MM.1S (cell line): Measurements from ENCODE around the gene CLEC4M.

Experiments used
- DNase-seq: peaks from one replicate; pipeline ENCODE4 v3.0.0-alpha.2; 2015
- H2AFZ ChIP-seq: fragments of 300-600 bp; sonication (generic); 2 replicates; pipeline ENCODE4 v1.6.0; 2016; ENCODE audit warnings: antibody characterized with exemption, low read length
- H3F3A ChIP-seq: fragments of 300-600 bp; sonication (generic); 2 replicates; pipeline ENCODE4 v1.6.1; 2016; ENCODE audit warnings: mild to moderate bottlenecking, antibody characterized with exemption, low read length, moderate library complexity, mixed read lengths; ENCODE audit not compliant: insufficient read depth
- H3K27ac ChIP-seq: fragments of 300-600 bp; sonication (generic); 2 replicates; pipeline ENCODE4 v1.5.1; 2016; ENCODE audit warnings: mild to moderate bottlenecking, low read length
- H3K27me3 ChIP-seq: fragments of 300-600 bp; sonication (generic); replicated peaks from 2 replicates; pipeline ENCODE4 v1.6.0; 2016; ENCODE audit warnings: low read length; ENCODE audit not compliant: insufficient read depth
- H3K36me3 ChIP-seq: fragments of 300-600 bp; sonication (generic); replicated peaks from 2 replicates; pipeline ENCODE4 v1.6.1; 2016; ENCODE audit warnings: mild to moderate bottlenecking, low read length, mixed read lengths; ENCODE audit not compliant: insufficient read depth
- H3K4me1 ChIP-seq: fragments of 300-600 bp; sonication (generic); 2 replicates; pipeline ENCODE4 v1.6.1; 2016; ENCODE audit warnings: low read length, mixed read lengths
- H3K4me2 ChIP-seq: fragments of 300-600 bp; sonication (generic); 2 replicates; pipeline ENCODE4 v1.6.0; 2016; ENCODE audit warnings: low read depth, low read length
- H3K4me3 ChIP-seq: fragments of 300-600 bp; sonication (generic); 2 replicates; pipeline ENCODE4 v1.5.1; 2016; ENCODE audit warnings: low read length, mixed read lengths
- H3K79me2 ChIP-seq: fragments of 300-600 bp; sonication (generic); 2 replicates; pipeline ENCODE4 v1.6.1; 2016; ENCODE audit warnings: mixed run types, low read length, mixed read lengths
- H3K9ac ChIP-seq: fragments of 300-600 bp; sonication (generic); 2 replicates; pipeline ENCODE4 v1.6.1; 2016; ENCODE audit warnings: low read length, mixed read lengths
- H3K9me2 ChIP-seq: fragments of 300-600 bp; sonication (generic); replicated peaks from 2 replicates; pipeline ENCODE4 v1.6.1; 2016; ENCODE audit warnings: mild to moderate bottlenecking, low read length, mixed read lengths; ENCODE audit not compliant: insufficient read depth
- H3K9me3 ChIP-seq: fragments of 300-600 bp; sonication (generic); replicated peaks from 2 replicates; pipeline ENCODE4 v1.6.1; 2016; ENCODE audit warnings: mild to moderate bottlenecking, low read length, mixed read lengths; ENCODE audit not compliant: insufficient read depth
- H4K20me1 ChIP-seq: fragments of 300-600 bp; sonication (generic); 2 replicates; pipeline ENCODE4 v1.6.1; 2016; ENCODE audit warnings: mild to moderate bottlenecking, low read length, moderate library complexity, mixed read lengths; ENCODE audit not compliant: insufficient read depth
- CTCF ChIP-seq: fragments of 300-600 bp; sonication (generic); IDR thresholded peaks from 2 replicates; pipeline ENCODE4 v1.5.1; 2016; ENCODE audit warnings: antibody characterized with exemption, low read length, mixed read lengths
- EZH2 ChIP-seq: fragments of 300-600 bp; sonication (generic); optimal IDR thresholded peaks from 2 replicates; pipeline ENCODE3; 2017; ENCODE audit warnings: low read depth, mild to moderate bottlenecking, antibody characterized with exemption, low read length, mixed read lengths
- EZH2phosphoT487 ChIP-seq: fragments of 300-600 bp; sonication (generic); IDR thresholded peaks from 2 replicates; pipeline ENCODE4 v1.6.1; 2018; ENCODE audit warnings: antibody characterized with exemption, low read length

CLEC4M gene

GRCh38 chr19:7729211-7729610 is 33.8 kb upstream of the CLEC4M start:
- Histone ChIP-seq H3K9me2 (no peaks in the 10 kb centered on the region), H2AFZ (no peak overlapping the region), H3F3A (no peaks in the 10 kb centered on the region), H3K4me1 (no peaks in the 10 kb centered on the region), H3K36me3 (no peaks in the 10 kb centered on the region), H3K27ac (no peak overlapping the region), H3K4me2 (no peak overlapping the region), H3K27me3 (peaks cover 91% of the 10 kb centered on the region), H3K4me3 (no peak overlapping the region), H4K20me1 (no peaks in the 10 kb centered on the region), H3K9me3 (no peaks in the 10 kb centered on the region), H3K9ac (no peak overlapping the region), H3K79me2 (no peaks in the 10 kb centered on the region)
- no peak for DNase-seq
- TF ChIP-seq EZH2phosphoT487 (no peak), CTCF (no peak), EZH2 (no peak)

DNA sequence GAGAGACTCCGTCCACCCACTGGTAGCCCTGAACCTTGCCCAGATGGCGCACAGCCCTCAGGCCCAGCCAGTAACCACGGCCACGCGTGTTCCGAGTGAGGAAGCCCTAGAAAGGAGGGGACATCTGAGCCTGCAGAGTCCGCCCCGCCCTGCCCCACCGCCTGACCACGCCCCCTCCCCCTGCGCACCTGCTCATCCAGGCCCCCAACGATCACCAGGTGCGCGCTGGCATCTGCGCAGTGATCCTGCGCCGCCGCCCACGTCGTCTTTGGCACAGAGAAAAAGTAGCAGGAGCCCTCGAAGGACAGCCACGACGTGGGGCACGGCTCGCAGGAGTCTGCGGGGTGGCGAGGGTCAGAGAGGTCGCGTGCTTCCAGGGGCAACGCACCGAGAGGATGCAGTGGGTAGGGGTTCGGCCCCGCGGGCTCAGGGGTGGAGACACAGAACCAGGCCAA is 33.2 kb upstream of the CLEC4M start:
- no peaks in the 10 kb centered on the region for H4K20me1 ChIP-seq
- H3K79me2 ChIP-seq: no peaks in the 10 kb centered on the region
- H3K9me3 ChIP-seq: no peaks in the 10 kb centered on the region
- TF ChIP-seq EZH2phosphoT487: no peak
- TF ChIP-seq CTCF: no peak
- no peak for TF ChIP-seq EZH2
- no peak overlapping the region for H3K4me2 ChIP-seq
- no peak overlapping the region for H2AFZ ChIP-seq
- no peaks in the 10 kb centered on the region for H3K4me1 ChIP-seq
- peaks cover 91% of the 10 kb centered on the region for H3K27me3 ChIP-seq
- no peak overlapping the region for H3K4me3 ChIP-seq
- H3K36me3 ChIP-seq: no peaks in the 10 kb centered on the region
- H3K9ac ChIP-seq: no peak overlapping the region
- DNase-seq: no peak
- no peaks in the 10 kb centered on the region for H3F3A ChIP-seq
- H3K9me2 ChIP-seq: no peaks in the 10 kb centered on the region
- no peak overlapping the region for H3K27ac ChIP-seq

GRCh38 chr19:7730286-7731217 is 32.5 kb upstream of the CLEC4M start:
- H3K4me2 ChIP-seq: no peak overlapping the region
- DNase-seq: no peak
- no peak overlapping the region for H3K4me3 ChIP-seq
- H3K27ac ChIP-seq: no peak overlapping the region
- H3K9me2 ChIP-seq: no peaks in the 10 kb centered on the region
- H3K36me3 ChIP-seq: no peaks in the 10 kb centered on the region
- H3K4me1 ChIP-seq: no peaks in the 10 kb centered on the region
- H3K27me3 ChIP-seq: peaks cover 91% of the 10 kb centered on the region
- H4K20me1 ChIP-seq: no peaks in the 10 kb centered on the region
- no peaks in the 10 kb centered on the region for H3K9me3 ChIP-seq
- TF ChIP-seq EZH2phosphoT487 (no peak), CTCF (no peak), EZH2 (no peak)
- no peak overlapping the region for H2AFZ ChIP-seq
- no peaks in the 10 kb centered on the region for H3F3A ChIP-seq
- H3K79me2 ChIP-seq: no peaks in the 10 kb centered on the region
- no peak overlapping the region for H3K9ac ChIP-seq
